GM18867 (cell line): ENCODE measurements around the gene ACADSB.

Experiments
- ATAC-seq: cut with Tn5 transposase; IDR thresholded peaks from one replicate; pipeline ENCODE4 v1.9.1; 2021; ENCODE audit warnings: mild to moderate bottlenecking, moderate library complexity; ENCODE audit not compliant: unreplicated experiment

ACADSB gene

GRCh38 chr10:123001370-123001769 lies 7.4 kb upstream of the ACADSB start:
- ATAC-seq: no peak

DNA sequence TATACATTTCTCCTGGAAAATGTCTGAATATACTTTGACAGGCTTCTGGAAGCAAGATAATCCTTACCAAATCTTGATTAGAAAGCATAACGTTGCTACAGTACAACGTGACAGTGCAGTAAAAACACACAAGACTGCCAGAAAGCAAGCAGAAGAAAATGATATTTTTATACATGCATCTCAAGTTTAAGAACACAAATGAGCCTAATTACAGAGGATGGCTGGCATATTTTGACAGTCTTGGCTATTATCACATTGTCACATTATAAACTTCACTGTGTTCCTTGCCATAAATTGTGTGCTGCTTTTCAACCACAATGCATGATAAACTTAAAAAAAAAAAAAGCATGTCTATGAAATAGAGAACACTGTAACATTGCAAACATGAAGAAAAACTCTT lies 4.5 kb upstream of the ACADSB start:
- no peak for ATAC-seq

- peak; percentile 44 for ATAC-seq
Observed at GRCh38 chr10:123007558-123008354, 1.1 kb upstream of the ACADSB start.

GRCh38 chr10:123009105-123009820 lies 457 bp downstream of the ACADSB start:
- ATAC-seq: peak; percentile 3

DNA sequence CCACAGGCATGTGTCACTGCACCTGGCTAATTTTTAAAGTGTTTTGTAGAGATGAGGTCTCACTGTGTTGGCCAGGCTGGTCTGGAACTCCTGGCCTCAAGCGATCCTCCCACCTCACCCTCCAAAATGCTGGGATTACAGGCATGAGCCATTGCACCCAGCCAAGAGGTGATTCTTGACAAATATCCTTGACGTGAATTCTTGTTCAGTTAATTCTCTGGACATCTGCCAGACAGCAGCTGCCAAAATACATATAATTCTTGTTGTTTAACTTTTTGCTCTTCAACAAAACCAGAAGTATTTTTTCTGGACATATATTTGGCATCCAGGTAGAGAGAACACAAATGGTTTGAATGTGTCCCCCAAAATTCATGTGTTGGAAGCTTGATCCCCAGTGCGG lies 3.2 kb downstream of the ACADSB start:
- no peak for ATAC-seq

DNA sequence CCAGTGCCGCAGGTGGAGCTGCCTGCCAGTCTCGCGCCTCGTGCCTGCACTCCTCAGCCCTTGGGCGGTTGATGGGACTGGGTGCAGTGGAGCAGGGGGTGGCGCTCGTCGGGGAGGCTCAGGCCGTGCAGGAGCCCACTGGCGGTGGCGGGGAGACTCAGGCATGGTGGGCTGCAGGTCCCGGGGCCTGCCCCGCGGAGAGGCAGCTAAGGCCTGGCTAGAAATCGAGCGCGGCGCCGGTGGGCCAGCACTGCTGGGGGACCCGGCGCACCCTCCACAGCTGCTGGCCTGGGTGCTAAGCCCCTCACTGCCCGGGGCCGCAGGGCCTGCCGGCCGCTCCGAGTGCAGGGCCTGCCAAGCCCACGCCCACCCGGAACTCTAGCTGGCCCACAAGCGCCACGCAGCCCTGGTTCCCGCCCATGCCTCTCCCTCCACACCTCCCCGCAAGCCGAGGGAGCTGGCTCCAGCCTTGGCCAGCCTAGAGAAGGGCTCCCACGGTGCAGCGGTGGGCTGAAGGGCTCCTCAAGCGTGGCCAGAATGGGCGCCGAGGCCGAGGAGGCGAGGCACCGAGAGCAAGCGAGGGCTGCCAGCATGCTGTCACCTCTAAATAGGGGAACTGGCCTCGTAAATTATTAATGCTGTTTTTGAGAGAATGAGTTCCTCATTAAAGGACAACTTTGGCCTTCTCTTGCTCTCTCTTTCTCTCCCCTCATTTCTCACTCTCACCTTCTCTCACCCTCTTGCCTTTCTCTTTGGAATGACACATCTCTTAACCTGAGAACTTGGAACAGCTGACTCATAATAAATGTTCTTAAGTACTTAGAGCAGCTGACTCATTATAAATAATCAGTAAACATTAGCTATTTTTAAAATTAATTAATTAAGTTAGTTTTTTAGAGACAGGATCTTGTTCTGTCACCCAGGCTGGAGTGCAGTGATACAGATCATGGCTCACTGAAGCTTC lies 4.9 kb downstream of the ACADSB start:
- no peak for ATAC-seq

- no peak for ATAC-seq
Observed at GRCh38 chr10:123014772-123015171, 6.0 kb downstream of the ACADSB start.

- no peak for ATAC-seq
Observed at GRCh38 chr10:123016228-123016627, 7.4 kb downstream of the ACADSB start.

- no peak for ATAC-seq
Observed at GRCh38 chr10:123017421-123018165, 8.8 kb downstream of the ACADSB start.

GRCh38 chr10:123018531-123018930 lies 9.7 kb downstream of the ACADSB start:
- ATAC-seq: no peak

- no peak for ATAC-seq
Observed at GRCh38 chr10:123019264-123019663, 10.5 kb downstream of the ACADSB start.

DNA sequence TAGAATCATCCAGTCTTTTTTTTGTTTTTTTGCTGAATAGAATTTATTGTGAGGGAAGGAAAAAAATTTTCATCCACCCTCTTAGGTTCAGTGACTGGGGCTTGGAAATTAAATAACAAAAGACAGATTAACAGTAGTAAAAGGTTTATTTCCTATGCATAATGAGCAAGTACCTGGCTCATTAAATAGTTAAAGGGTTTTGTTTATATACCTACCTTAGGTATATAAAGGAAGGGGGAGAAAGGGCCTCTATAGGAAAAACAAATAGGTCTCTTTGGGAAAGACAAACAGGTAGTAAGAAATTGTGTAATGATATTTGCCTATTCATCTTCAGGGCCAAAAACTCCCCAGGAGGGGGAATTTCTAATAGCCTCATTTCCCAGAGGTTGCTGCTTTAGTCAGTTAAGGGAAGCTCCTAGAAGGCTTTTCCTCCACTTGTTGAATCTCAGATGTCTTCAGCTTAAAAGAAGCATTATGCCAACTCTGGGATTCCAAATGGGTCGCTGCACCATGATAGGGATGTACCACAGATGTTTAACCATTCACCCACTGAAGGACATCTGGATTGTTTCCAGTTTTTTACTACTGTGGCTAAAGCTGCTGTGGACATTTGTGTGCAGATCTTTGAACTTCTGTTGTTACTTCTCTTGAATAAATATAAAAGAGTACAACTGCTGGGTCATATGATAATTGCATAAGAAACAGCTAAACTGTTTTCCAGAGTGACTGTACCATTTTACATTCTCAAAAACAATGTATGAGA lies 11.3 kb downstream of the ACADSB start:
- ATAC-seq: no peak

DNA sequence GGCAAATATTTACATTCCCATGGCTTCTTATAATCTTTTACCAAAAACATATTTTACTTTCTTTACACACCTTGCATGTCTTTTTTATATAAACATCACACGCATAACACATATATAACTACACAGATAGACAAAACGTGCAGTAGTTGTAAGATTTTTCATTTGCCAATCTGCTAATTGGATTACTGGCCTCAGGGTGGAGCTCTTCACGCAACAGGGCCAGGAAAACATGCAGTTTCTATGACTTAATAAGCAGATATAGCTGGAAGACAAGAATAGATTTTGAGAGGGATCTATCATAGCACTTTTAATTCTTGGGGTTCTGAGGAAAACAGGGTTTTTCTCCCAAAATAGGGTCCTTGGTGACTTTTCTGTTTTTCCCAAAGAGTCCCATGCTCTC lies 12.7 kb downstream of the ACADSB start:
- no peak for ATAC-seq

DNA sequence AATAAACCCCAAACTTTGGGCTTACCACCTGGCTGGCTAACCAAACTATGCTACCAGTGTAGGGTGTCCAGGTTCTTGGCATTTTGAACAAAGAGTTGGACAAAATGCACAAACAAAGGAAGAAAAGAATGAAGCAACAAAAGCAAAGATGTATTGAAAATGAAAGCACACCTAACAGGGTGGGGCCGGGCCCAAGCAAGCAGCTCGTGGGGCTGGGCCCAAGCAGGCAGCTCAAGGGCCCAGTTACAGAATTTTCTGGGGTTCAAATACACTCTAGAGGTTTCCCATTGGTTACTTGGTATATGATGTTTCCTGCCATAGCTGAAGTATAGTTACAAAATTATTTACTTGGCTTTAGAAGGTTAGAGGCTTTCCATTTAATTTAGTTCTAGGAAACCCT lies 15.7 kb downstream of the ACADSB start:
- no peak for ATAC-seq

DNA sequence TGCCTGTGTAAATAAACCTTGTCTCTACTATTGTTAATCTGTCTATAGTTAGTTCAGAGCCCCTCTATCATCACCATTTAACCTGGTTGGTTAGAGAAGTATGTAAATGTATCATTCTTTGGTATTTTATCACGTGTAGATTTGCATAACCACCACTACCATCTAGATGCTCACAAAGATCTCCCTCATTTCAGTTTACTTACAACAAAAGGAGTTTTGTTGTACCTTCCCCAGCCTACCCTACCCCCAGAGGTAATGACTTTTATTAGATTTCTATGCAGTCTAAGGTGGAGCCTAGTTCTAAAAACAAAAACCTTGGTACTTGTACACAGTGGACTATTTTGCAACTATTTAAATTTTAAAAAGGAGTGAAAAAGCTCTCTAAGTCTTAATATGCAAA lies 17.5 kb downstream of the ACADSB start:
- ATAC-seq: no peak

- ATAC-seq: no peak
Observed at GRCh38 chr10:123027861-123028260, 19.1 kb downstream of the ACADSB start.

DNA sequence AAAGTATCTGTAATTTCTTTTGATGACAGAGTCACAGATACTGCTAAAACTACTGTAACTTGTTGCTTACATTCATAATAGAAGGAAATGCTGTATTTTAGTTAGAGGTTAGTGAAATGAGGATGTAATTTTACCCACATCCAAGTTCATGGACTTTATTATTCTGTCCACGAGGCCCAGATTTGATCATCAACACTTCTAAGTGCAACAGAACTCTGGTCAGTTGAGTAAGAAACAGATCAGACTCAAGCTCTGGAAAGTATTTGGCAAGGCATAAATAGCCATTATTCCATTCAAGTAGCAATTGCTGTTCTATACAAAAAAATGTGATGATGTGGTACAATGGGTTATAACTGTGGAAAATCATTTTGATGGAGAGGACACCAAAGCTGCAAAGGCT lies 22.3 kb downstream of the ACADSB start:
- ATAC-seq: no peak

- no peak for ATAC-seq
Observed at GRCh38 chr10:123034332-123034731, 25.5 kb downstream of the ACADSB start.

DNA sequence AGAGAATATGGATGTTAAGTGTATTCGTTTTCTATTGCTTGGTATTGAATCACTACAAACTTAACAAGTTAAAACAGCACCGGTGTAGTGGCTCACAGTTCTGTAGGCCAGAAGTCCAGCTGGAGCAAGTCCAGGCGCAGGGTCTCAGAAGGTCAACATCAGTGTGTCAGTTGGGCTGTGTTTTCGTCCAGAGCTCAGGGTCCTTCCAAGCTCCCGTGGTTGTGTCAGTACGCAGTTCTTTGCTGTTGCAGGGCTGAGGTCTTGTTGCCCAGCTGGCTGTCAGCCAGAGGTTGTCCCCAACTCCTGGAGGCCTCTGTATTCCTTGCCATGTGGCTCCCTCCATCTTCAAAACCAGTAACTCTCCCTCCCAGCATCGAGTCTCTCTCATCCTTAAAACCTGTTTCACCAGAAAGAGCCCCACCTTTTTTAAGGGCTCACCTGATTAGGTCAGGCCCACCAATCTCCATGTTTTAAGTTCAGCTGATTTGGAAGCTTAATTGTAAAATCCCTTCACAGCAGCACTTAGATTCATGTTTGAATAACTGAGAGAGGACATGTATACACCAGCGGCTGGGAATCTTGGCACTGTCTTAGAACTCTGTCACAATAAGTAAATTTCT lies 26.8 kb downstream of the ACADSB start:
- ATAC-seq: no peak
